SK-N-SH treated with all-trans-retinoic acid at 6 μM for 48 hours (cell line): ENCODE results near the gene HS1BP3.

Experiments
- CSDC2 ChIP-seq: fragments of 250-450 bp; sonication (Bioruptor Pico); IDR thresholded peaks from 2 replicates; pipeline ENCODE4 v1.5.0; 2020; ENCODE audit warnings: mild to moderate bottlenecking, moderate library complexity
- ESRRG ChIP-seq: fragments of 250-450 bp; sonication (Bioruptor Pico); IDR thresholded peaks from 2 replicates; pipeline ENCODE4 v1.6.1; 2021; ENCODE audit warnings: mild to moderate bottlenecking
- RARB ChIP-seq: fragments of 250-450 bp; sonication (Bioruptor Pico); IDR thresholded peaks from 2 replicates; pipeline ENCODE4 v1.8.0; 2021; ENCODE audit warnings: mild to moderate bottlenecking, moderate library complexity
- SNAI2 ChIP-seq: fragments of 250-450 bp; sonication (Bioruptor Pico); IDR thresholded peaks from 2 replicates; pipeline ENCODE4 v1.5.0; 2020; ENCODE audit warnings: mild to moderate bottlenecking, moderate library complexity
- TCF4 ChIP-seq: fragments of 250-450 bp; sonication (Bioruptor Pico); IDR thresholded peaks from 2 replicates; pipeline ENCODE4 v1.8.0; 2021; ENCODE audit warnings: mild to moderate bottlenecking, moderate library complexity, borderline replicate concordance
- ZNF70 ChIP-seq: fragments of 450-650 bp; formaldehyde crosslinking; IDR thresholded peaks from 2 replicates; pipeline ENCODE4 v1.5.0; 2020; ENCODE audit warnings: mild to moderate bottlenecking, moderate library complexity
- TF ChIP-seq, protein P1 (sequence below): fragments of 250-450 bp; sonication (Bioruptor Pico); IDR thresholded peaks from 2 replicates; pipeline ENCODE4 v1.8.0; 2020; ENCODE audit warnings: mild to moderate bottlenecking, moderate library complexity, borderline replicate concordance
- TF ChIP-seq, protein P2 (sequence below): fragments of 250-450 bp; sonication (Bioruptor Pico); IDR thresholded peaks from 2 replicates; pipeline ENCODE4 v1.8.0; 2021; ENCODE audit warnings: low read depth, mild to moderate bottlenecking, moderate library complexity, borderline replicate concordance

DNA sequence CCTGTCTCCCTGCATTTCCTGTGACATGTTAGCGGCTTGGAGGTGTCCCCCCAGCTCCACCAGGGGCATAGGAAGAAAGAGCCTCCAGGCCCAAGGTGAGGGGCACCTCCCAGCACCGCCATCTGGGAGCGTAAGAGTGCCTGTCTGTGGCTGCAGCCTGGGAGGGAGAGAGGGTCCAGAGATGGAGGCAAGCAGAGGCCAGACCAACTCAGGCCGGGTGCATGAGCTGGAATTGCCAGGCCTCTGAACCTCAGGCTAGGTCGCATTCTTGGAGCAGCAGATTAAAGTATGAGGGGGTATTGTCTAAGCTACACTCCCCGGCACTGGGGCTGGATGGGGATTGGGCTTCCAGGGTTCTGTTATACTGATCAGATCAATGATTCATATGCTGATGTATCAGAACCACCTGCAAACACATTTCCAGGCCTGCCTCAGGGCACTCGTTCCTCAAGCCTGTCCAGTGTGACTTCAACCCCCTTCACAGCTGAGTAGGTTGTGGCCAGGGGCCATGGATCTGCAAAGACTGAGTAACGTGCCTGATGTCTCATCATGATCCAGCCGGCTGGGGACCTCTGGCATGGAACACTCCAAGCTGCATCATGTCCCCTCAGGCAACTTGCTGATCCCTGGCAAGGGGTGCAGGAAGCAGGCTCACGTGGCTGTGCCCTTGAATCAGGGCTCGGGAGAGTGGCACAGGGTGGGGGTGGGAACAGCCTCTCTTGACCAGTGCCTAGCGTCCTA, 73.2 kb downstream of the HS1BP3 start:
- TF ChIP-seq SNAI2 (CRISPR knock-in tag) (no peak), ESRRG (CRISPR knock-in tag) (no peak), TCF4 (CRISPR knock-in tag) (no peak), ZNF70 (CRISPR knock-in tag) (no peak), RARB (CRISPR knock-in tag) (no peak), CSDC2 (CRISPR knock-in tag) (no peak)
- TF ChIP-seq, protein P1, sequence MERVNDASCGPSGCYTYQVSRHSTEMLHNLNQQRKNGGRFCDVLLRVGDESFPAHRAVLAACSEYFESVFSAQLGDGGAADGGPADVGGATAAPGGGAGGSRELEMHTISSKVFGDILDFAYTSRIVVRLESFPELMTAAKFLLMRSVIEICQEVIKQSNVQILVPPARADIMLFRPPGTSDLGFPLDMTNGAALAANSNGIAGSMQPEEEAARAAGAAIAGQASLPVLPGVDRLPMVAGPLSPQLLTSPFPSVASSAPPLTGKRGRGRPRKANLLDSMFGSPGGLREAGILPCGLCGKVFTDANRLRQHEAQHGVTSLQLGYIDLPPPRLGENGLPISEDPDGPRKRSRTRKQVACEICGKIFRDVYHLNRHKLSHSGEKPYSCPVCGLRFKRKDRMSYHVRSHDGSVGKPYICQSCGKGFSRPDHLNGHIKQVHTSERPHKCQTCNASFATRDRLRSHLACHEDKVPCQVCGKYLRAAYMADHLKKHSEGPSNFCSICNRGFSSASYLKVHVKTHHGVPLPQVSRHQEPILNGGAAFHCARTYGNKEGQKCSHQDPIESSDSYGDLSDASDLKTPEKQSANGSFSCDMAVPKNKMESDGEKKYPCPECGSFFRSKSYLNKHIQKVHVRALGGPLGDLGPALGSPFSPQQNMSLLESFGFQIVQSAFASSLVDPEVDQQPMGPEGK: no peak
- TF ChIP-seq, protein P2, sequence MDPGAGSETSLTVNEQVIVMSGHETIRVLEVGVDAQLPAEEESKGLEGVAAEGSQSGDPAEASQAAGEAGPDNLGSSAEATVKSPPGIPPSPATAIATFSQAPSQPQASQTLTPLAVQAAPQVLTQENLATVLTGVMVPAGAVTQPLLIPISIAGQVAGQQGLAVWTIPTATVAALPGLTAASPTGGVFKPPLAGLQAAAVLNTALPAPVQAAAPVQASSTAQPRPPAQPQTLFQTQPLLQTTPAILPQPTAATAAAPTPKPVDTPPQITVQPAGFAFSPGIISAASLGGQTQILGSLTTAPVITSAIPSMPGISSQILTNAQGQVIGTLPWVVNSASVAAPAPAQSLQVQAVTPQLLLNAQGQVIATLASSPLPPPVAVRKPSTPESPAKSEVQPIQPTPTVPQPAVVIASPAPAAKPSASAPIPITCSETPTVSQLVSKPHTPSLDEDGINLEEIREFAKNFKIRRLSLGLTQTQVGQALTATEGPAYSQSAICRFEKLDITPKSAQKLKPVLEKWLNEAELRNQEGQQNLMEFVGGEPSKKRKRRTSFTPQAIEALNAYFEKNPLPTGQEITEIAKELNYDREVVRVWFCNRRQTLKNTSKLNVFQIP (CRISPR knock-in tag): no peak
